Fibroblast of villous mesenchyme (primary cell): Measurements from ENCODE around the gene ZNF341. TPM values are rescaled to one million over a fixed set of nuclear protein-coding genes. Genes with fewer than 3 reads are reported as not detected.

ENCODE experiments used
- DNase-seq: peaks from one replicate; pipeline ENCODE4 v3.0.0-alpha.2; 2010; ENCODE audit warnings: low read depth
- H3K4me3 ChIP-seq: 2 replicates; pipeline ENCODE4 v1.5.1; 2011; ENCODE audit warnings: low read depth, mild to moderate bottlenecking, low read length
- total RNA-seq: library from RNA; depleted of rRNA; stranded (reverse); fragments of >200 nt; gene quantifications from 2 replicates; pipeline ENCODE4 v1.2.3, GENCODE V29; 2012
- TF ChIP-seq, protein P1 (sequence below): IDR thresholded peaks from 2 replicates; pipeline ENCODE4 v1.5.1; 2012; ENCODE audit warnings: low read depth, mild to moderate bottlenecking, low read length; ENCODE audit not compliant: insufficient read depth

Gene ZNF341
- total RNA-seq, 1 donor, result 1.3 TPM

DNA sequence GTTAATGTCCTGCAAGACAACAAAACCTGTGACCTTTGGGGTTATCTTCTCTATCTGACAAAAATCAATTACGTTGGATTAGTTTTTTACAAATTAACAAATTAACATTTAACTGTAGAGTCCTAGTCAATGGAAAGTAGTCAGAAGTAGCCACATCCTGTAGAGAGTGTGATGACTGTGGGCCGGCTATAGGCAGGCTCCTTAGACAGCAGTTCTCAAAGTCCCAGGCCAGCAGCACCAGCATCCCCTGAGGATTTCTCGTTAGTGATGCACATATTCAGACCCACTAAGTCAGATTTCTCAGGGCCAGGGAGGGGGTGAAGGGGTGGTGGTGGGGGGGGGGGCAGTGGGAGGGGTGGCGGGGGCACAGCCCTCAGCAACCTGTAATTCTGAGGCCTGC, 37.2 kb downstream of the ZNF341 start:
- TF ChIP-seq, protein P1, sequence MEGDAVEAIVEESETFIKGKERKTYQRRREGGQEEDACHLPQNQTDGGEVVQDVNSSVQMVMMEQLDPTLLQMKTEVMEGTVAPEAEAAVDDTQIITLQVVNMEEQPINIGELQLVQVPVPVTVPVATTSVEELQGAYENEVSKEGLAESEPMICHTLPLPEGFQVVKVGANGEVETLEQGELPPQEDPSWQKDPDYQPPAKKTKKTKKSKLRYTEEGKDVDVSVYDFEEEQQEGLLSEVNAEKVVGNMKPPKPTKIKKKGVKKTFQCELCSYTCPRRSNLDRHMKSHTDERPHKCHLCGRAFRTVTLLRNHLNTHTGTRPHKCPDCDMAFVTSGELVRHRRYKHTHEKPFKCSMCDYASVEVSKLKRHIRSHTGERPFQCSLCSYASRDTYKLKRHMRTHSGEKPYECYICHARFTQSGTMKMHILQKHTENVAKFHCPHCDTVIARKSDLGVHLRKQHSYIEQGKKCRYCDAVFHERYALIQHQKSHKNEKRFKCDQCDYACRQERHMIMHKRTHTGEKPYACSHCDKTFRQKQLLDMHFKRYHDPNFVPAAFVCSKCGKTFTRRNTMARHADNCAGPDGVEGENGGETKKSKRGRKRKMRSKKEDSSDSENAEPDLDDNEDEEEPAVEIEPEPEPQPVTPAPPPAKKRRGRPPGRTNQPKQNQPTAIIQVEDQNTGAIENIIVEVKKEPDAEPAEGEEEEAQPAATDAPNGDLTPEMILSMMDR, result no peak
- no peak overlapping the region for H3K4me3 ChIP-seq
- no peak for DNase-seq

DNA sequence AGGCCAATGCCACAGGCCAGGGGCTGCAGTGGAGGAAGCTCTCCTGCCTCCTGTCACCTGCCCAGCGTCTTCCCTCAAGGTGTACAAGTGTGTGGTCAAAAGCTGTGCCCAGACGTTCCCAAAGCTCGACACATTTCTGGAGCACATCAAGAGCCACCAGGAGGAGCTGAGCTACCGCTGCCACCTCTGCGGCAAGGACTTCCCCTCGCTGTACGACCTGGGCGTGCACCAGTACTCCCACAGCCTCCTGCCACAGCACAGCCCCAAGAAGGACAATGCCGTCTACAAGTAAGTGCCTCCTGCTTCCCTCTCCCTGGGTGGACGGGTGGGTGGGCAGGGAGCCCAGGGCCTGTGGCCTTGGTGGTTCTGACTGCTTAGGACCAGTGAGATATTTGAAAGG, 38.2 kb downstream of the ZNF341 start:
- TF ChIP-seq, protein P1, result no peak
- H3K4me3 ChIP-seq, result no peak overlapping the region
- DNase-seq, result no peak

DNA sequence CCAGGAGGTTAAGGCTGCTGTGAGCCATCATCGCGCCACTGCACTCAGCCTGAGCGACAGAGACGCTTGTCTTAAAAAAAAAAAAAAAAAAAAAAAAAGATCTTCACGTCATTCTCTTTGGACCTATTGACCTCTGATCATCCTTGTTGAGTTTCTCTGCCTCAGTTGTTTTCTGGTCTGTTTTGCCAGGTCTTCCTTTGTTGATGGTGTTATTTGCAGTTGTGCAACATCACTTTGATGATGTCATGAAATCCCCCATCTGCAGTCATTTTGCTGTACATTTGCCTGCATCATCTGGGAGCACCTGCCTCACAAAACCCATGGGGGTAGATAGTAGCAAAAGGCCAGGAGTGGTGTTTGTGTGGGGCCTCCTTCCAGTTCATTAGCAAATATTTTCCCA, 40.1 kb downstream of the ZNF341 start:
- TF ChIP-seq, protein P1, result no peak
- no peak for DNase-seq

DNA sequence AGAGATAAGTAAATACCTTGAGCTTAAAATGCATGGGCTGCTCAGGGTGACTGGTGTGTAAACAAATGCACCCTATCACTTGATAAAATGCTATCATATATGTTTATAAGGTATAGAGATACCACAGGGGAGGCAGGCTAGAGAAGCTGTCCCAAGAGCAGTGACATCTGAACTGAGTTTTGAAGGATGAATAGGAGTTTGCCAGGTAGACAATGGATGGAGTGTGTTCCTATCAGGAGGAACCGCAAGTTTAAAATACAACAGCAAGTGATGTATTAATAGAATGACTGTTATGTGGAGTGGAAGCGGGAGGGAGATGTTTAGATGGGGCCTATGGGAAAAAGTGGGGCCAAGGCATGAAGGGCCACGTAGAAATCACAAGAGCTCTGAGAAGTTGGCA, 40.6 kb downstream of the ZNF341 start:
- TF ChIP-seq, protein P1, result no peak
- no peak for DNase-seq
- no peak overlapping the region for H3K4me3 ChIP-seq

More for the DNA sequence above, 40.1 kb downstream of the ZNF341 start:
- no peak overlapping the region for H3K4me3 ChIP-seq

DNA sequence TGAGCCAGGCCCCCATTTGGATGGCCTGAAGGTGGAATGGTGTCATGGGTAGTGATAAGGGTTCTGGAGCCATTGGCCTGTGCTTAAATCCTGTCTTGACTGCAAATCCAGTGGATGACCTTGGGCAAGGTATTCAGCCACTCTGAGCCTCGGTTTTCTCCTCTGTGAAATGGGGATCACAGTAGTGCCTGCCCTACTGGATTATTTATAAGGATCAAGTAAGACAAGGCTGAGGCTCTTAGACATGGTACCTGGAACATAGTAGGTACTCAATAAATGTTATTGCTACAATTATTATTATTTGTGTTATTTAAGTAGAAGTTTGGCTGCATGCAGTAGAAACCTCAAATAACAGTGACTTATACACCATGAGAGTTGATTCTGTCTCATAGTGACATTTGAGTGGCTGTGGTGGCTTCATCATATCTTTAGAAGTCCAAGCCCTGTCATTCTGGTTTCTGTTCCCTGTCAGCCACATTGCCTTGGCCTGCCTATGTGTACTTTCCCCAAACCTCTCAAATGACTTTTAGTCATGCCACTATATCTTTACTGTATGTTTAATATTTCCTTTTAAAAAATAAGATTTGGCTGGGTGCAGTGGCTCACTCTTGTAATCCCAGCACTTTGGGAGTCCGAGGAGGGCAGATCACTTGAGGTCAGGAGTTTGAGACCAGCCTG, 41.8 kb downstream of the ZNF341 start:
- TF ChIP-seq, protein P1, result no peak
- no peak for DNase-seq
- H3K4me3 ChIP-seq, result no peak overlapping the region

DNA sequence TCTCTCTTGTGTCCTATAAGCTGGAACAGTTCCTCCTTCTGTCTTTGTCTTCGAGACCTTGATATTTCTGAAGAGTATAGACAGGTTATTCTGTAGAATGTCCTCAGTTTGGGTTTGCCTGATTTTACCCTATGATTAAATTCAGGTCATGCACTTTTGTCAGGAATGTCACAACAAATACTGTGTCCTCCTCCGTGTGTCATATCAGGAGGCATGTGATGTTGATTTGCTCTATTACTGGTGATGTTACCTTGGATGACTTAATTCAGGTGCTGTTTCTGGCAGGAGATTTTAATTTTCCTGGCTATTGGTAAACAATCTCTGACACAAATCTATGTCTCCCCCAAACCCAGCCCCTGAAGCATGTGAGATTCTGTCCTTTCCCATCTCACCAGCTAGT, 46.0 kb downstream of the ZNF341 start:
- DNase-seq, result no peak

More for the DNA sequence above, 46.0 kb downstream of the ZNF341 start:
- TF ChIP-seq, protein P1, result no peak
- H3K4me3 ChIP-seq, result no peak overlapping the region
